GM19395 (cell line): ENCODE data around the gene COX10.
A peak's percentile ranks its signal among the peaks of the same experiment; 100 is the strongest.

Experiments used
- ATAC-seq: cut with Tn5 transposase; IDR thresholded peaks from one replicate; pipeline ENCODE4 v1.9.1; 2021; ENCODE audit warnings: mild to moderate bottlenecking, moderate library complexity; ENCODE audit not compliant: unreplicated experiment

Gene COX10

DNA sequence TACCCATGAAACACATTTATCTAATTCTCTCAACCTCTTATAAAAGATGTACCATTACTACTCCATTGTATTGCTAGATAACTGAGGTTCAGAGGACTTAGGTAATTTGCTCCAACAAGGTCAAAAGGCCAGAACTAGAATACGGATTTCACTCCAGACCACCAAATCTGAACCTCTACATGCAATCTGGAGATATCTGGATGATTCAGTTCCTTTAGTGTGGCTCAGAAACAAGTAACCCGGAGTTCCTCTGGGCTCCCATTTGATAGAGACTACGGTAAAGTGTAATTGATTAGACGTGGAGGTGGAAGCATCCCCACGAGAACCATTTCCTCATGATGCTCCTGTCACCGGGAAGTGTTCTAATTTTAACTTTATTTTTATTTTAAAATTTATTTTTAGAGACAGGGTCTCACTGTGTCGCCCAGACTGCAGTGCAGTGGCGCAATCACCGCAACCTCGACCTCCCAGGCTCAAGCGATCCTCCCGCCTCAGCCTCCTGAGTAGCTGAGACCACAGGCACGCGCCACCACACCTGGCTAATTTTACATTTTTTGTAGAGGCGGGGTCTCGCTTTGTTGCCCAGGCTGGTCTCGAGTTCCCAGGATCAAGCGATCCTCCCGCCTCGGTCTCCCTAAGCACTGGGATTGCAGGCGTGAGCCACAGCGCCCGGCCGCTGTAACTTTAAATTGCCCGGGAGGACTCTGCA, 608 bp upstream of the COX10 start:
- peak; percentile 37 for ATAC-seq

DNA sequence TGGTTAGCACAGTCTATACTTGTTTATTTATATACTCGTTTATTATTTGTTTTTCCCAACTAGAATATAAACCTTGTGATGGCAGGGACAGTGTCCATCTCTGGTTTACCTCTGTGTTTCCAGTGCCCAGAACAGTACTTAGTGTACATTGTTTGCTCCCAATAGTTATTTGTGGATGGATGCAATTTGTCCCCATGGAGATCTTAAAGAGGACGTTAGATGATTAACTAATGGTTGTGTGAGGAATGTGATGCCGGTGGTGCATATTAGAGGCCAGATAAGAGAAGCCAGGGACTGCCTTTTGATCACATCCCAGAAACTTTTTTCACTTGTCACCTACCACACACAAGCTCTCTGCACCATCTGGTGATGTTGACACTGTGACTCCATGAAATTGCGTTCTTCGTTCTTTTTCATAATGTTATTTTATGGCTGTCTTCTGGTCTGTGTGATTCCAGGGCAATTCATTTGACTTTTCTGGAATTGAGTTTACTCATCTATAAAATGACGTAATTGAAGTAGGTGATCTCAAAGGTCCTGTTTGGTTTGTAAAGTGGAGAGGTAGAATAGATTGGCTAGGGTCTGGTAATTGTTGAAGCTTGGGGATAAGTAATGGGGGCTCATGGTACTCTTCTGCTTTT, 1.2 kb downstream of the COX10 start:
- ATAC-seq: no peak

DNA sequence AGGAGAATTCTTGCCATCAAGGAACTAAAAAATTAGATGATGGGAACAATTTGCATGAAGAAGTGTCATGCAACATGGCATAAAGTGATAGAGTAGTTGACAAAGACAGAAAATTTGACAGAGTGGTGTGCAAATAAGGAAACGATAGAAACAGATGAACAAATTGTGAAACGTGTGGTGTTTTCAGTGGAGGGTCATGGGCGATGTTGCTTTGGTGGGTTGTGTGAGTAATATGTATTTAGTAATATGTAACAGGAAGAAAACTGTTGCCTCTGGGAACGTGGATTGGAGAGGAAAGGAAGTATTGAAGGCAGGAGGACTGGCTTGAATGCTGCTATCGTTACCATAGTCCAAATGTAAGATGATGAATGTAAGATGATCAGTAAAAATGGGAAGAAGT, 3.6 kb downstream of the COX10 start:
- no peak for ATAC-seq

DNA sequence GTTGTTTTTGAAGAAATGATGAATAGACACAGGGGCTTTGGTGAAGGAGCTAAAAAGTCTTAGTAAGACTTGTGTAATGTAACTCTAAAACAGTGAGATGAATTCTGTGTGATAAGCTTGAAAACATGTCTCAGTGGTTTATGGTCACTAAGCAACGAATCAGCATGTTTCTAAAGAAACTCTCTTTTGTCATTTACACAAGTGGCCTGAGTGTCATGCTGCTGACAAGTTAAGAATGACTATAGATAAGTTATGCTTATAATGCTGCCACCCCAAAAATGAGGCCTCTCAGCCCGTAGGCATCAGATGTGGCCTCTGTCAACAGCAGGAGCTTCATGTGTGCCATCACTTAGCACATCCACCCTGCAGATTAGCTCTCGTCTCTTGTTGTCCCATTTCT, 8.7 kb downstream of the COX10 start:
- no peak for ATAC-seq

- ATAC-seq: no peak
These were observed 11.5 kb downstream of the COX10 start for GRCh38 chr17:14080847-14081251.

DNA sequence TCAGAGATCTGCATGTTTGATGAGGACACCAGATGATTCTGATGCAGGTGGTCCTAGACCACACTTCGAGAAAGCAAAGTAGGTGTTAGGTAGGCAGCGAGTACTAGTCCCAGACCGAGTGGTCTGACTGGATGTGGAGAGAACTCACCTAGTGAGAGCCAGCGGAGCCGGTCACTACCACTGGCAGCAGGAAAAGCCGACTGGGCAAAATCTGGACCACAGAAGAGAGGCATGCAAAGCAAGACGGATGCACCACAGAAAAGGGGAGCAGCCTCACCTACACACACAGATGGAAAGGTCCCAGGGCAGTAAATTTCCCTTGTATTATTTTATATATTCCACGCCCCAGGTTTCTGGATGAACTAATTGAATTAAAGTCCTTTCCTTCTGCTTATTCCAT, 13.5 kb downstream of the COX10 start:
- ATAC-seq: no peak

DNA sequence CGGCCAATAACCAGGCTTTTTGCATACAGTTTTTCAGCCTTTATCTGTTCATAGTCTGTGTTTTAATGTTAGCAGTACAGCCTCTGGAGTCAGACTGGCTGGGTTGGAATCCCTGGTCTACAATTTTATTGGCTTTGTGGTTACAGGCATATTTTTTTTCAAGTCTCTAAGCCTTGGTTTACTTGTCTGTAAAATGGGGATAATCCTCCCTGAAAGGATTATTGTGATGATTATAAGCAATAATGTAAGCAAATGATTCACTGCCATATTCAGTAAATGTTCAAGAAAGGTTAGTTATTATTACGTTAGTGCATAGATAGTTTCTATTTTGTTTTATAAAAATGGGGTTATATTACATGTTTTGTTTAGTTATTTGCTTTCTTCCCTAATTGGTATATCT, 15.7 kb downstream of the COX10 start:
- ATAC-seq: no peak

DNA sequence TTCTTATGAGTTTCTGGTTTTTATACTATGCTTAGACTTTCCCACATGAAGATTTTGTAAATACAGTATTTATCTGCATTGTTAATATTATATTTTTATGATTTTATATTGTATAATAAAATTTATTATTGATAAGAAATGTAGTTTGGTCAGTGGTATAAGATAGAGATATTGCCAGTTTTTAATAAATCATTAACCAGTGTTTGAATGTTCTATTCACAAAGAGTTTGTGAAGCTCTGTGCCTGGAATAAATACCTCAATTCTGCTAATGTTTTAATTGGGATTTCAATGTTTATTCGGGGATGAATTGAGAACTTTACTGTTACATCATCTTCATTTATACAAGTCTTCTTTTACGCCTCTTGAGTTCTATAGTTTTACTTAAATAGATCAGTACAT, 16.9 kb downstream of the COX10 start:
- ATAC-seq: no peak

GRCh38 chr17:14089179-14089578, 19.9 kb downstream of the COX10 start:
- no peak for ATAC-seq

- no peak for ATAC-seq
These were observed 22.1 kb downstream of the COX10 start for GRCh38 chr17:14091367-14091766.

GRCh38 chr17:14092808-14093207, 23.5 kb downstream of the COX10 start:
- ATAC-seq: no peak

GRCh38 chr17:14094676-14095601, 25.6 kb downstream of the COX10 start:
- ATAC-seq: no peak

- ATAC-seq: no peak
These were observed 26.3 kb downstream of the COX10 start for GRCh38 chr17:14095631-14096030.

DNA sequence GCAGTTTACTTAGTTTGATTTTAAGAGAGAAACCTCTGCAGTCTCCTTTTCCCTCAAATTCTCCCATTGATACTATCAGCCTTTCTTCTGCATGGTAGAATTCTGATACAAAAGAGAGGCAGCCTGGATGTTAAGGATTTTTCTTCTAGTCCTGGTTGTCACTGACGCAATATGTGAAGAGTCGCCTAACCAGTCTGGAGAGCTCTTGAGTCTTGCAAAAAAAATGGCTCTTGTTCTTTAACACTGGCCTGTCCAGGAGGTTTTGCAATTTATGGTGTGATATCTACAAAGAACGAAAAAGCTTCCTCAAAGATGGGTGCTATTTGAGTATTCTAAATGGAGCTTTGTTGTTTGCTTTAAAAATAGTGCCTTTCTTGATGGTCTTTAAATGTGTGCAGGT, 28.9 kb downstream of the COX10 start:
- no peak for ATAC-seq

DNA sequence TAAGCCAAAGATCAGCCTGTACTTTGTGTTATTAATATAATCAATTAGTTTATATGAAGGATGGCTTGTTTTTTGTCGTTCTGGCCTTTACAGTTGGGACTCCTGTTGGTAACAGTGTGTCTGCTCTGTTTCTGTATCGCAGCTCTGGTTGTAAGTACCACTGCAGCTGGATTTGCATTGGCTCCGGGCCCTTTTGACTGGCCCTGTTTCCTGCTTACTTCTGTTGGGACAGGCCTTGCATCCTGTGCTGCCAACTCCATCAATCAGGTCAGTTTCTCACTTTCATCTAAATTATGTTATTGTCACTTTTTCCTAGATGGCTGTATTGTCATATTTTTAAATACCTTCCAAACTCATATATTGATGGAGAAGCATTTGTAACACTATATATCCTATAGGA, 32.7 kb downstream of the COX10 start:
- ATAC-seq: no peak

DNA sequence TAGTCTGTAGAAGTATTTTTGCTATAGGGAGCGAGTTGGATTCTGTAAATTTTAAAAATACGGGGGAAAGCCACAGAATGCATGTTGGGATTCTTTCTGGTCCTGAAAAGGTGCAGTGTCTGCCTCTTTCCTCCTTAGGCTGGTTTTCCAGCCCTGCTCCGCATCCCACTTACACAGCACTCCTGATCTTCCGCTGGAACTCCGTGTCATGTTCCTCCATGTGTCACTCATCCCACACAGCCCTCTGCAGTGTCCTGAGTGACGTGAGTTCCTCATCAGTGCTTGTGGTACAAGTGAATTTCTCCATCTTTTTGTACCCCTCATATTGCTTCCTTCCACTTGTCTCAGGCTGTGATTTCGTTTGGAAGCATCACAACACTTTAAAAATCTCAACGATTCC, 34.5 kb downstream of the COX10 start:
- ATAC-seq: no peak

- no peak for ATAC-seq
These were observed 35.4 kb downstream of the COX10 start for GRCh38 chr17:14104734-14105133.

- no peak for ATAC-seq
These were observed 38.6 kb downstream of the COX10 start for GRCh38 chr17:14107889-14108288.

- no peak for ATAC-seq
These were observed 43.1 kb downstream of the COX10 start for GRCh38 chr17:14112407-14112806.

DNA sequence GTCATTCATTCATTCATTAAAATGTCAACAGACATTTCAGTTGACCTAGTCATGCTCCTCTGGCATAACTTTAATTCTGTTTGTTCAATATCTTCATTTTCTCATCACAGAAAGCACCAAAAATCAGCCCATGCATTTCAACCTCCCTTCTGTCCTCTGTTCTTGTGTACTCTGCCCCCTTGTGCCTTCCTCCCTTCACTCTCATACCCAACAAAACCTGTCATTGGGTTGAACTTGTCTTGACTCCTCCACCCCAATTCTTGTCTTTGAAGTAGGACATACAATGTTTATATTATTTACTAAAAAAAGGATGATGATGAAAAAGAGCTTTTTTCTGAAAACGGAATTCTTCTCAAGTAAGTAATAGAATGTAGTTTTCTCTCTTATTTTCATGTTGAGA, 43.8 kb downstream of the COX10 start:
- ATAC-seq: no peak

- ATAC-seq: no peak
These were observed 47.1 kb downstream of the COX10 start for GRCh38 chr17:14116263-14117024.
